ENCODE results near the gene LIPA. TPM values are rescaled to one million over a fixed set of nuclear protein-coding genes. Genes with fewer than 3 reads are reported as not detected.
A peak's percentile ranks its signal among the peaks of the same experiment; 100 is the strongest.
"Not testable (repeated sequence)": the region's sequence is repeated elsewhere in the genome, so short reads cannot be mapped to it uniquely, and the experiment has no call there.

The LIPA gene
- total RNA-seq, 2 experiments from 2014 or later = 17.0 to 22.1 TPM

- ChIA-PET POLR2A (interaction anchor here (0.8 kb wide), 1 partner anchor 220 kb away, joined by 5 read pairs; no protein-coding TSS in a partner anchor), CTCF (interaction anchor here (0.7 to 7.8 kb wide), 21 partner anchors 8 to 372 kb away, joined by 3 to 78 read pairs (median 4); no protein-coding TSS in a partner anchor)
- Mint-ChIP-seq H3K9me3 (ENCODE audit: low read depth) (no peaks in the 10 kb centered on the region), H3K27ac (no peak within 1 kb of the TSS), H3K36me3 (ENCODE audit: low read depth) (no peaks in the 10 kb centered on the region), H3K4me3 (peak within 1 kb of the TSS; percentile 69), H3K4me1 (peaks cover 10% of the 10 kb centered on the region), H3K27me3 (peaks cover 35% of the 10 kb centered on the region)
- peak; percentile 76 for DNase-seq
- ATAC-seq = peak; percentile 76
- intact Hi-C loops (cut with DNase I, micrococcal nuclease) = loop anchor here in 1 of 2 experiments (5.0 kb wide), 1 partner anchor 45 kb away; no protein-coding TSS in a partner anchor
Observed at GRCh38 chr10:89207181-89207800, 44.3 kb downstream of the LIPA start, which contains the start of gene CH25H. TSS of gene CH25H (minus strand) at chr10:89207317. CDS start at chr10:89207292, 25 bp downstream.

DNA sequence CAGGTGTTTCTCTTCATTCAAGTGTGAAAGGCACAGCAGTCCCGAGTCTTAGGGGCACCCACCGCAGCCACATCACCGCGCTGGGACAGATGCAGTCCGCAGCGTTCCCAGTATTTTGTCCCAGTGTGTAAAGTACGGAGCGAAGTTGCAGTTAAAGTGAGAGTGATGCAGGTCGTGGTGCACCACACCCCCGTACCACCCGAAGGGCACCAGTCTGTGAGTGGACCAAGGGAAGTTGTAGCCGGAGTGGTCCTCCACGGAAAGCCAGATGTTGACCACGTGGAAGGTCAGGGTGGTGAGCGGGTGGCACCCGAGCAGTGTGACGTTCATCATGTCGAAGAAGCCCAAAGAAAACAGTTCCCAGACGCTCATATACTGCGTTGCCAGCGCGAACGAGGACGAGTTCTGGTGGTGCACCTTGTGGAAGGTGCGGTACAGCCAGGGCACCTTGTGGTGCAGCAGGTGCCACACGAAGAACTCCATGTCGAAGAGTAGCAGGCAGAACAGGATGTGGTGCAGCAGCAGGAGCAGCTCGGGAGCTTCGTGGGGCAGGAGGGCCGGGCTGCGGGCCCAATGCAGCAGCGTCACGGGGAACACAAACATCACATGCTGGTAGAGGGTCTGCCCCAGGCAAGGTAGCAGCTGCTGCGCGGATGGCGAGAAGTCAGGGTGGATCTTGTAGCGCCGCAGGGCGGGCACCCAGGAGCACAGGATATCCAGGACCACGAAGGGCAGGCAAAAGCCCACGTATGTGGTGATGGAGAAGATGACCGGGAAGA is 45.0 kb downstream of the LIPA start:
- Mint-ChIP-seq H3K27me3 (peaks cover 35% of the 10 kb centered on the region), H3K36me3 (ENCODE audit: low read depth) (no peaks in the 10 kb centered on the region), H3K9me3 (ENCODE audit: low read depth) (no peaks in the 10 kb centered on the region), H3K4me1 (peaks cover 8% of the 10 kb centered on the region), H3K4me3 (peak overlapping the region; percentile 69), H3K27ac (no peak overlapping the region)
- intact Hi-C loops (cut with DNase I, micrococcal nuclease) = loop anchor here in 1 of 2 experiments (5.0 kb wide), 1 partner anchor 44 kb away; no protein-coding TSS in a partner anchor
- CTCF ChIA-PET = interaction anchor here (0.7 to 7.8 kb wide), 15 partner anchors 8 to 371 kb away, joined by 3 to 78 read pairs (median 6); no protein-coding TSS in a partner anchor
- POLR2A ChIA-PET = no interaction called here
- DNase-seq = peak; percentile 48
- ATAC-seq = peak; percentile 56

DNA sequence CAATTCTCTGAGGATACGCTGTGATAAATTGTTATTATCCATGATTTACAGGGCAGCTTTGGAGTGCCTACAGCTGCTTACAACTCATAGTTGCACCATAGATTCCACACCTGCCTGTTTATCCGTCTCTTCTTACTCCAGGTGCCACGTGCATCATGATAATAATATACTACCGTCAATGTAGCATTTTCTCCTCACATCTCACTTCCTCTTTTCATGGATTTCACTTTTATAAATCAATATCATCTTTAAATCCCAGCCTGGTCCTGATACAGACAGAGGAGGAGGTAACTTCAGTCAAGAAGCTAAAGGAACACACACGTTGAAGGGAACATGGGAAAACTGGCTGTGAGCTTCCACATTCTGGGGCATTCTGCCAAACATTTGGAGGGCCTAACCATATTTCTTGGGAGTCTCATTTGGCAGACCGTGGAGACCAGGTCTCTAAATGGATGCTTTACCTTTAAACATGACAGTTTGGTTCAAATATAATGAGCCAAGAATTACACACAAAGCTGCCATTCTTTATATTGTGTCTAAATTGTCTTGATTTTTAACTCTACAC is 46.9 kb downstream of the LIPA start:
- intact Hi-C loops (cut with DNase I, micrococcal nuclease) = loop anchor here in 1 of 2 experiments (5.0 kb wide), 1 partner anchor 42 kb away; no protein-coding TSS in a partner anchor
- Mint-ChIP-seq H3K27me3 (peaks cover 25% of the 10 kb centered on the region), H3K4me1 (peaks cover 8% of the 10 kb centered on the region), H3K9me3 (ENCODE audit: low read depth) (no peaks in the 10 kb centered on the region), H3K27ac (no peak overlapping the region), H3K4me3 (no peak overlapping the region), H3K36me3 (ENCODE audit: low read depth) (no peaks in the 10 kb centered on the region)
- POLR2A ChIA-PET = no interaction called here
- DNase-seq (no peak), ATAC-seq (no peak)
- CTCF ChIA-PET = interaction anchor here (0.8 to 7.8 kb wide), 5 partner anchors 10 to 271 kb away, joined by 3 to 78 read pairs (median 4); no protein-coding TSS in a partner anchor

DNA sequence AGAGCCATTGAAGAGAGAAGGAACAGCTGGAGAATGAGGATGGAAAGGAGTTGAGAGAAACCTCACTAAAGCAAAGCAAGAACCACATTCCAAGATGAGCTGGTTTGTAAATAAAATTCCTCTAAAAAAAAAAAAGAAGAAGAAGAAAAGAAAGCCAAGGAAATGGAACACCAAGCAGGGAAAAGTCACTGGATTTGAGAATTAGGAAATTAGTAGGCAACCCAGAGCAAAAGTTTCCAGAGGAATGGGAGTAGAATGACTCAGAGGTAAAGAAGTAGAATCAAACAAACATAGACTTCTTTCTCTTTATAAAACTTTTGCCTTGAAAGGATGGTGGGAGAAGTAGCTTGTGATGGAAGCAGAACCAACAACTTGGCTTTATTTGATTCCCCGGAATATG is 48.3 kb downstream of the LIPA start:
- CTCF ChIA-PET = interaction anchor here (0.6 to 2.1 kb wide), 3 partner anchors 15 to 273 kb away, joined by 3 to 5 read pairs (median 5); no protein-coding TSS in a partner anchor
- no peak overlapping the region for H3K27ac Mint-ChIP-seq

GRCh38 chr10:89202033-89202425 is 49.5 kb downstream of the LIPA start:
- CTCF ChIA-PET = interaction anchor here (0.7 to 2.1 kb wide), 7 partner anchors 12 to 200 kb away, joined by 3 to 5 read pairs (median 3); no protein-coding TSS in a partner anchor
- H3K9me3 Mint-ChIP-seq (ENCODE audit: low read depth) = no peaks in the 10 kb centered on the region

More for the DNA sequence above, 48.3 kb downstream of the LIPA start:
- Mint-ChIP-seq H3K9me3 (ENCODE audit: low read depth) (no peaks in the 10 kb centered on the region), H3K27me3 (peaks cover 19% of the 10 kb centered on the region), H3K4me3 (no peak overlapping the region), H3K4me1 (peaks cover 8% of the 10 kb centered on the region), H3K36me3 (ENCODE audit: low read depth) (no peaks in the 10 kb centered on the region)
- ATAC-seq (no peak), DNase-seq (no peak)
- intact Hi-C loops (cut with DNase I, micrococcal nuclease) = no loop called here
- POLR2A ChIA-PET = no interaction called here

GRCh38 chr10:89201345-89202032 is 50.1 kb downstream of the LIPA start:
- Mint-ChIP-seq H3K36me3 (ENCODE audit: low read depth) (no peaks in the 10 kb centered on the region), H3K4me1 (peaks cover 3% of the 10 kb centered on the region), H3K4me3 (no peak overlapping the region), H3K27ac (no peak overlapping the region), H3K9me3 (ENCODE audit: low read depth) (no peaks in the 10 kb centered on the region), H3K27me3 (peaks cover 10% of the 10 kb centered on the region)
- DNase-seq = no peak
- intact Hi-C loops (cut with DNase I, micrococcal nuclease) = no loop called here
- ChIA-PET CTCF (interaction anchor here (0.7 to 1.5 kb wide), 6 partner anchors 13 to 199 kb away, joined by 3 to 4 read pairs (median 3); no protein-coding TSS in a partner anchor), POLR2A (interaction anchor here (0.9 kb wide), 1 partner anchor 541 kb away, joined by 4 read pairs; no protein-coding TSS in a partner anchor)
- ATAC-seq = no peak

More at GRCh38 chr10:89202033-89202425, 49.5 kb downstream of the LIPA start:
- POLR2A ChIA-PET = interaction anchor here (0.9 kb wide), 1 partner anchor 542 kb away, joined by 4 read pairs; no protein-coding TSS in a partner anchor
- ATAC-seq (no peak), DNase-seq (no peak)
- no peak overlapping the region for H3K27ac Mint-ChIP-seq
- H3K4me3 Mint-ChIP-seq = no peak overlapping the region
- peaks cover 8% of the 10 kb centered on the region for H3K4me1 Mint-ChIP-seq
- H3K27me3 Mint-ChIP-seq = peaks cover 16% of the 10 kb centered on the region
- H3K36me3 Mint-ChIP-seq (ENCODE audit: low read depth) = no peaks in the 10 kb centered on the region
- intact Hi-C loops (cut with DNase I, micrococcal nuclease) = no loop called here

- peaks cover 3% of the 10 kb centered on the region for H3K4me1 Mint-ChIP-seq
- no peaks in the 10 kb centered on the region for H3K36me3 Mint-ChIP-seq (ENCODE audit: low read depth)
- ATAC-seq (no peak), DNase-seq (no peak)
- no peak overlapping the region for H3K4me3 Mint-ChIP-seq
- CTCF ChIA-PET = interaction anchor here (0.6 to 1.6 kb wide), 4 partner anchors 17 to 168 kb away, joined by 4 to 7 read pairs (median 4); no protein-coding TSS in a partner anchor
- intact Hi-C loops (cut with DNase I, micrococcal nuclease) = no loop called here
- no peak overlapping the region for H3K27ac Mint-ChIP-seq
- no peaks in the 10 kb centered on the region for H3K9me3 Mint-ChIP-seq (ENCODE audit: low read depth)
- peaks cover 4% of the 10 kb centered on the region for H3K27me3 Mint-ChIP-seq
- POLR2A ChIA-PET = no interaction called here
Observed at GRCh38 chr10:89197473-89197872, 54.1 kb downstream of the LIPA start.

GRCh38 chr10:89191301-89191700 is 60.3 kb downstream of the LIPA start:
- H3K36me3 Mint-ChIP-seq (ENCODE audit: low read depth); H3K9me3 Mint-ChIP-seq (ENCODE audit: low read depth); H3K4me3 Mint-ChIP-seq; H3K27ac Mint-ChIP-seq; H3K27me3 Mint-ChIP-seq; intact Hi-C loops (cut with DNase I, micrococcal nuclease); ATAC-seq; DNase-seq; H3K4me1 Mint-ChIP-seq: not testable (repeated sequence)
- POLR2A ChIA-PET = interaction anchor here (0.7 kb wide), 1 partner anchor 1356 kb away, joined by 5 read pairs; no protein-coding TSS in a partner anchor
- CTCF ChIA-PET = interaction anchor here (0.6 to 2.1 kb wide), 5 partner anchors 10 to 258 kb away, joined by 3 to 7 read pairs (median 4); no protein-coding TSS in a partner anchor

GRCh38 chr10:89189211-89189734 is 62.3 kb downstream of the LIPA start:
- no peaks in the 10 kb centered on the region for H3K9me3 Mint-ChIP-seq (ENCODE audit: low read depth)
- H3K36me3 Mint-ChIP-seq (ENCODE audit: low read depth) = no peaks in the 10 kb centered on the region
- peaks cover 9% of the 10 kb centered on the region for H3K4me1 Mint-ChIP-seq
- intact Hi-C loops (cut with DNase I, micrococcal nuclease) = no loop called here
- ChIA-PET CTCF (no interaction called here), POLR2A (no interaction called here)
- no peak overlapping the region for H3K4me3 Mint-ChIP-seq
- no peak for DNase-seq
- H3K27me3 Mint-ChIP-seq = peaks cover 9% of the 10 kb centered on the region
- no peak overlapping the region for H3K27ac Mint-ChIP-seq
- ATAC-seq = no peak

GRCh38 chr10:89185658-89186057 is 65.9 kb downstream of the LIPA start:
- no peaks in the 10 kb centered on the region for H3K36me3 Mint-ChIP-seq (ENCODE audit: low read depth)
- no peak overlapping the region for H3K4me3 Mint-ChIP-seq
- H3K9me3 Mint-ChIP-seq (ENCODE audit: low read depth) = no peaks in the 10 kb centered on the region
- no peak for ATAC-seq
- intact Hi-C loops (cut with DNase I, micrococcal nuclease) = no loop called here
- H3K27me3 Mint-ChIP-seq = no peaks in the 10 kb centered on the region
- H3K27ac Mint-ChIP-seq = no peak overlapping the region
- ChIA-PET CTCF (interaction anchor here (3.3 kb wide), 1 partner anchor 156 kb away, joined by 9 read pairs; no protein-coding TSS in a partner anchor), POLR2A (no interaction called here)
- H3K4me1 Mint-ChIP-seq = peaks cover 6% of the 10 kb centered on the region
- DNase-seq = no peak

Measured in activated CD4-positive, alpha-beta T cell treated with anti-CD3 and anti-CD28 coated beads for 36 hours (primary cell).